HepG2 (cell line): ENCODE data around the gene CBX5. TPM values are rescaled to one million over a fixed set of nuclear protein-coding genes. Genes with fewer than 3 reads are reported as not detected.
A peak's percentile ranks its signal among the peaks of the same experiment; 100 is the strongest.

Experiments
- ATF2 ChIP-seq: sonication (generic); formaldehyde crosslinking; IDR thresholded peaks from 2 replicates; pipeline ENCODE4 v1.4.0; 2020; ENCODE audit warnings: missing genetic modification reagents
- BCL3 ChIP-seq: sonication (generic); formaldehyde crosslinking; IDR thresholded peaks from 2 replicates; pipeline ENCODE4 v1.5.1; 2020; ENCODE audit warnings: mild to moderate bottlenecking, missing genetic modification reagents, moderate library complexity
- HIC2 ChIP-seq: sonication (generic); formaldehyde crosslinking; IDR thresholded peaks from 2 replicates; pipeline ENCODE4 v1.9.0; 2022; ENCODE audit warnings: low read depth, missing genetic modification reagents
- KDM2A ChIP-seq: sonication (generic); formaldehyde crosslinking; IDR thresholded peaks from 2 replicates; pipeline ENCODE4 v1.4.0; 2020; ENCODE audit warnings: low read depth, missing genetic modification reagents, borderline replicate concordance
- KLF15 ChIP-seq: sonication (generic); formaldehyde crosslinking; IDR thresholded peaks from 2 replicates; pipeline ENCODE4 v1.8.1; 2023; ENCODE audit warnings: borderline replicate concordance, mild to moderate bottlenecking, inconsistent platforms, missing genetic modification reagents, mixed read lengths
- MTA3 ChIP-seq: sonication (generic); formaldehyde crosslinking; IDR thresholded peaks from 2 replicates; pipeline ENCODE4 v1.4.0; 2020; ENCODE audit warnings: missing genetic modification reagents
- PHF20 ChIP-seq: sonication (generic); formaldehyde crosslinking; IDR thresholded peaks from 2 replicates; pipeline ENCODE4 v1.5.0; 2020; ENCODE audit warnings: mild to moderate bottlenecking, missing genetic modification reagents
- ZBTB33 ChIP-seq: sonication (generic); formaldehyde crosslinking; IDR thresholded peaks from 2 replicates; pipeline ENCODE4 v1.4.0; 2020; ENCODE audit warnings: missing genetic modification reagents
- ZNF180 ChIP-seq: sonication (generic); formaldehyde crosslinking; IDR thresholded peaks from 2 replicates; pipeline ENCODE4 v1.4.0; 2020; ENCODE audit warnings: low read depth, missing genetic modification reagents, borderline replicate concordance
- ZNF3 ChIP-seq: IDR thresholded peaks from 2 replicates; pipeline ENCODE4 v1.7.0; 2017; ENCODE audit warnings: inconsistent platforms
- ZNF576 ChIP-seq: sonication (generic); formaldehyde crosslinking; IDR thresholded peaks from 2 replicates; pipeline ENCODE4 v1.4.0; 2020; ENCODE audit warnings: mild to moderate bottlenecking, missing genetic modification reagents
- ZNF615 ChIP-seq: sonication (generic); formaldehyde crosslinking; IDR thresholded peaks from 2 replicates; pipeline ENCODE4 v1.5.0; 2020; ENCODE audit warnings: mild to moderate bottlenecking, missing genetic modification reagents, borderline replicate concordance
- ZNF646 ChIP-seq: sonication (generic); formaldehyde crosslinking; IDR thresholded peaks from 2 replicates; pipeline ENCODE4 v1.9.0; 2021; ENCODE audit warnings: mild to moderate bottlenecking, missing genetic modification reagents
- ZSCAN20 ChIP-seq: sonication (generic); formaldehyde crosslinking; IDR thresholded peaks from 2 replicates; pipeline ENCODE4 v1.4.0; 2020; ENCODE audit warnings: missing genetic modification reagents, mild to moderate bottlenecking, borderline replicate concordance
- polyA plus RNA-seq, 8 experiments: library from polyadenylated mRNA; depleted of rRNA in 3 of 8; stranded (reverse) in 7 of 8; unstranded in 1 of 8; fragments of >200 nt; fragmentation: Illumina TruSeq in 4 of 8; extraction: Trizol in 4 of 8; gene quantifications; 2 replicates each; pipeline versions ENCODE4 v1.2.1 to v1.2.3, GENCODE V29; 2011 to 2016; ENCODE audit warnings: low read depth in 4 of 8, missing spikeins in 1 of 8, mixed read lengths in 1 of 8; ENCODE audit not compliant: insufficient read depth in 1 of 8
- total RNA-seq, 5 experiments: library from RNA; depleted of rRNA; stranded (reverse); fragments of >200 nt; fragmentation: Illumina TruSeq; extraction: Trizol; gene quantifications; 2 replicates each; pipeline ENCODE4 v1.2.3, GENCODE V29; 2016; ENCODE audit warnings: low read depth in 1 of 5

Gene CBX5
- total and polyA plus RNA-seq, 2 of the 13 experiments (the other 11 are each of a cell fraction or from before 2014, with no cell fraction given), result 16.0 to 22.2 TPM

- TF ChIP-seq ZNF576 (CRISPR knock-in tag) (no peak), ZNF3 (CRISPR knock-in tag) (no peak), KLF15 (no peak), ATF2 (no peak; the same call in 1 of the 2 replicates), ZBTB33 (CRISPR knock-in tag) (peak; percentile 69), ZSCAN20 (CRISPR knock-in tag) (no peak), ZNF180 (CRISPR knock-in tag) (no peak), HIC2 (CRISPR knock-in tag) (peak; percentile 66; the same call in 1 of the 2 replicates), BCL3 (CRISPR knock-in tag) (0 out of 2 replicates have a peak, but pooled peaks have one; percentile 53), PHF20 (CRISPR knock-in tag) (no peak), MTA3 (no peak), KDM2A (CRISPR knock-in tag) (peak; percentile 61), ZNF615 (peak; percentile 66; the same call in 1 of the 2 replicates), ZNF646 (CRISPR knock-in tag) (no peak)
Observed at GRCh38 chr12:54294152-54294952, 14.4 kb upstream of the CBX5 start (continued).
